GM12878 (cell line): ENCODE results near the gene CBR4. TPM values are rescaled to one million over a fixed set of nuclear protein-coding genes. Genes with fewer than 3 reads are reported as not detected.

Source experiments
- ATAC-seq: fragments of 200-7000 bp; cut with Tn5 transposase; 3 replicates; pipeline ENCODE4 v1.9.1; 2020; ENCODE audit warnings: mild to moderate bottlenecking, moderate library complexity
- BruUV-seq: library from RNA; stranded (reverse); fragments of 400-500 nt; replicated peaks from 2 replicates; lab custom pipeline; 2021; lab: Mats Ljungman, UMichigan
- CTCF ChIA-PET: fragments of 300-600 bp; sonication (Branson Sonifier 250); formaldehyde crosslinking; extraction: SDS; loops from one replicate; lab custom pipeline; 2021; ENCODE audit warnings: inconsistent platforms; lab: Yijun Ruan, JAX
- POLR2A ChIA-PET: fragments of 350-600 bp; formaldehyde crosslinking; extraction: SDS; loops from one replicate; lab custom pipeline; 2021; ENCODE audit warnings: inconsistent platforms; lab: Charles Lee
- RAD21 ChIA-PET: fragments of 300-600 bp; sonication (Branson Sonifier 250); formaldehyde crosslinking; loops from one replicate; lab custom pipeline; 2023; ENCODE audit warnings: antibody characterized with exemption; ENCODE audit not compliant: unreplicated experiment; lab: Charles Lee
- SMC1A ChIA-PET: fragments of 300-600 bp; sonication (Branson Sonifier 250); formaldehyde crosslinking; loops from one replicate; lab custom pipeline; 2023; ENCODE audit not compliant: unreplicated experiment, uncharacterized antibody; lab: Charles Lee
- DNase-seq: peaks from one replicate; pipeline ENCODE4 v3.0.0-alpha.2; 2011; ENCODE audit warnings: low read depth, low spot score
- FAIRE-seq: peaks from 3 replicates; lab custom pipeline; 2011; peaks lifted over from hg19 to GRCh38; lab: Jason Lieb, UNC
- H2AFZ ChIP-seq: 2 replicates; pipeline ENCODE4 v1.6.0; 2011; ENCODE audit warnings: low read depth, low read length, control low read depth; ENCODE audit not compliant: control insufficient read depth
- H3K27ac ChIP-seq: 2 replicates; pipeline ENCODE4 v1.5.1; 2011; ENCODE audit warnings: control low read depth; ENCODE audit not compliant: control insufficient read depth, insufficient read depth
- H3K27me3 ChIP-seq, 2 experiments: replicated peaks in 1 of 2; 2 replicates each; pipeline versions ENCODE4 v1.6.0 to v1.6.1; 2011; ENCODE audit warnings: low read length in 1 of 2; ENCODE audit not compliant: control insufficient read depth in 2 of 2, insufficient read depth in 2 of 2
- H3K36me3 ChIP-seq, 2 experiments: 2 replicates each; pipeline ENCODE4 v1.5.1; 2011; ENCODE audit warnings: low read length in 1 of 2; ENCODE audit not compliant: control insufficient read depth in 2 of 2, insufficient read depth in 2 of 2
- H3K4me1 ChIP-seq: 2 replicates; pipeline ENCODE4 v1.6.1; 2011; ENCODE audit warnings: mild to moderate bottlenecking, low read length, moderate library complexity, mixed read lengths; ENCODE audit not compliant: control insufficient read depth, insufficient read depth
- H3K4me2 ChIP-seq: 2 replicates; pipeline ENCODE4 v1.6.0; 2011; ENCODE audit warnings: control low read depth; ENCODE audit not compliant: control insufficient read depth, insufficient read depth
- H3K4me3 ChIP-seq: fragments of 200-600 bp; sonication (generic); 2 replicates; pipeline ENCODE4 v1.5.1; 2016
- H3K79me2 ChIP-seq: 2 replicates; pipeline ENCODE4 v1.6.0; 2011; ENCODE audit warnings: low read length; ENCODE audit not compliant: control insufficient read depth, insufficient read depth
- H3K9ac ChIP-seq: 2 replicates; pipeline ENCODE4 v1.8.0; 2011; ENCODE audit warnings: low read length, control low read depth, mixed read lengths; ENCODE audit not compliant: control insufficient read depth, insufficient read depth
- H3K9me3 ChIP-seq: replicated peaks from 3 replicates; pipeline ENCODE4 v1.5.1; 2011; ENCODE audit warnings: mild to moderate bottlenecking, low read length; ENCODE audit not compliant: control insufficient read depth, insufficient read depth
- H4K20me1 ChIP-seq: 2 replicates; pipeline ENCODE4 v1.6.0; 2011; ENCODE audit not compliant: control insufficient read depth, insufficient read depth
- BACH1 ChIP-seq: fragments of 450-650 bp; IDR thresholded peaks from 2 replicates; pipeline ENCODE4 v1.6.1; 2017; ENCODE audit warnings: mild to moderate bottlenecking, borderline replicate concordance
- CEBPB ChIP-seq, 2 experiments: fragments of 150-350 bp in 1 of 2; IDR thresholded peaks; 2 replicates each; pipeline ENCODE4 v1.6.1; 2012 to 2014; ENCODE audit warnings: low read depth in 2 of 2, low read length in 2 of 2, borderline replicate concordance in 1 of 2, inconsistent platforms in 1 of 2
- CEBPZ ChIP-seq: fragments of 150-350 bp; IDR thresholded peaks from 2 replicates; pipeline ENCODE4 v1.6.1; 2016; ENCODE audit warnings: low read depth, low read length
- CHD4 ChIP-seq: fragments of 200-600 bp; sonication (generic); IDR thresholded peaks from 2 replicates; pipeline ENCODE4 v1.6.1; 2016; ENCODE audit warnings: mild to moderate bottlenecking
- EZH2 ChIP-seq: IDR thresholded peaks from 2 replicates; pipeline ENCODE4 v1.6.1; 2012; ENCODE audit warnings: low read depth, mild to moderate bottlenecking, control low read depth, inconsistent platforms, low read length, borderline replicate concordance; ENCODE audit not compliant: control insufficient read depth
- HDGF ChIP-seq: fragments of 450-650 bp; IDR thresholded peaks from 2 replicates; pipeline ENCODE4 v1.6.1; 2016; ENCODE audit warnings: antibody characterized with exemption
- LARP7 ChIP-seq: fragments of 450-650 bp; IDR thresholded peaks from 2 replicates; pipeline ENCODE4 v1.6.1; 2017; ENCODE audit warnings: mild to moderate bottlenecking
- NFIC ChIP-seq: IDR thresholded peaks from 2 replicates; pipeline ENCODE4 v1.6.1; 2012; ENCODE audit warnings: low read depth, mild to moderate bottlenecking, inconsistent platforms, low read length, moderate library complexity
- PML ChIP-seq: IDR thresholded peaks from 2 replicates; pipeline ENCODE4 v1.6.1; 2012; ENCODE audit warnings: low read length, inconsistent platforms
- POLR2AphosphoS5 ChIP-seq: IDR thresholded peaks from 2 replicates; pipeline ENCODE4 v1.6.1; 2011; ENCODE audit warnings: mild to moderate bottlenecking, low read length, inconsistent platforms
- SIN3A ChIP-seq: IDR thresholded peaks from 2 replicates; pipeline ENCODE4 v1.6.1; 2012; ENCODE audit warnings: low read depth, low read length, improper control_type of control experiment
- SIX5 ChIP-seq: IDR thresholded peaks from 2 replicates; pipeline ENCODE4 v1.6.1; 2011; ENCODE audit warnings: mild to moderate bottlenecking, low read depth, low read length, moderate library complexity; ENCODE audit not compliant: severe bottlenecking
- SMARCA5 ChIP-seq: fragments of 450-650 bp; IDR thresholded peaks from 2 replicates; pipeline ENCODE4 v1.6.1; 2017; ENCODE audit warnings: mild to moderate bottlenecking
- ZBTB4 ChIP-seq: fragments of 450-650 bp; formaldehyde crosslinking; IDR thresholded peaks from 2 replicates; pipeline ENCODE4 v1.4.0; 2022; ENCODE audit warnings: mild to moderate bottlenecking, moderate library complexity
- ZNF207 ChIP-seq: fragments of 450-650 bp; IDR thresholded peaks from 2 replicates; pipeline ENCODE4 v1.6.1; 2014; ENCODE audit warnings: antibody characterized with exemption, mild to moderate bottlenecking, borderline replicate concordance
- ZZZ3 ChIP-seq: IDR thresholded peaks from 2 replicates; pipeline ENCODE4 v1.6.1; 2011; ENCODE audit warnings: low read depth; ENCODE audit not compliant: control insufficient read depth, insufficient read length
- WGBS: methylation state at CpG from one replicate; pipeline ENCODE4 v1.1.6; 2016; ENCODE audit warnings: low lambda C conversion rate; ENCODE audit not compliant: insufficient replicate concordance, insufficient coverage; ENCODE audit errors: missing lambda C conversion rate; 5-methylcytosine and 5-hydroxymethylcytosine counted together
- in situ Hi-C: fragments of 300-500 bp; cut with MboI; formaldehyde crosslinking; loops from 9 replicates; pipeline ENCODE4 v1.14.3; 2018; ENCODE audit warnings: mixed read lengths
- intact Hi-C: fragments of 100-400 bp; cut with micrococcal nuclease; formaldehyde crosslinking; loops from one replicate; pipeline ENCODE4 v1.14.2; 2022; ENCODE audit not compliant: unreplicated experiment
- polyA plus RNA-seq, 11 experiments: library from polyadenylated mRNA; depleted of rRNA in 4 of 11; unstranded in 6 of 11; stranded (reverse) in 5 of 11; fragments of >200 nt; fragmentation: Nextera tagmentation in 4 of 11; fragmentation: Illumina TruSeq in 1 of 11; extraction: Ambion mirVana in 4 of 11; extraction: Trizol in 1 of 11; gene quantifications; 1 replicate in 1 of 11; 2 replicates in 10 of 11; pipeline versions ENCODE4 v1.2.1 to v1.2.3, GENCODE V29; 2011 to 2016; ENCODE audit warnings: inconsistent platforms in 2 of 11, missing spikeins in 2 of 11, low read depth in 1 of 11
- total RNA-seq, 4 experiments: library from RNA; depleted of rRNA in 3 of 4; stranded (reverse); fragments of >200 nt in 3 of 4; fragmentation: Illumina TruSeq in 1 of 4; extraction: Trizol in 1 of 4; gene quantifications; 2 replicates each; pipeline versions ENCODE4 v1.2.1 to v1.2.3, GENCODE V29; 2013 to 2021

CBR4 gene
- total and polyA plus RNA-seq, 10 of the 15 experiments (the other 5 are each of a cell fraction or from before 2014, with no cell fraction given) = 17.3 to 38.8 (median 24.8) TPM

- Histone ChIP-seq H3K27me3 (no peaks in the 10 kb centered on the region), H3K36me3 (no peaks in the 10 kb centered on the region), H3K4me3 (no peak overlapping the region), H3K4me2 (no peak overlapping the region), H3K4me1 (no peaks in the 10 kb centered on the region), H3K79me2 (no peaks in the 10 kb centered on the region), H4K20me1 (no peaks in the 10 kb centered on the region), H3K9ac (no peak overlapping the region), H2AFZ (no peak overlapping the region), H3K9me3 (no peaks in the 10 kb centered on the region), H3K27ac (no peak overlapping the region)
- in situ Hi-C loops = no loop called here
- ChIA-PET SMC1A (interaction anchor here (1.1 kb wide), 1 partner anchor 94 kb away, joined by 4 read pairs; no protein-coding TSS in a partner anchor), RAD21 (interaction anchor here (0.9 kb wide), 1 partner anchor 467 kb away, joined by 3 read pairs; no protein-coding TSS in a partner anchor), POLR2A (interaction anchor here (0.6 kb wide), 2 partner anchors 56 to 97 kb away, joined by 3 to 5 read pairs; no protein-coding TSS in a partner anchor), CTCF (interaction anchor here (0.8 to 1.1 kb wide), 3 partner anchors 8 to 472 kb away, joined by 3 to 4 read pairs (median 4); partner anchors contain the start of gene CBR4)
- intact Hi-C loops = no loop called here
- no peak for ATAC-seq
- no peak for DNase-seq
- BruUV-seq = no TSS peak
- WGBS = 0% methylated on average over 1 of the region's 1 CpG
- FAIRE-seq = no peak
- no peak for TF ChIP-seq CEBPB (IDR thresholded peaks at IDR 0.05; ENCODE audit: borderline replicate concordance in 1 of 2, low read depth in 2 of 2, low read length in 2 of 2)
- no peak for TF ChIP-seq POLR2AphosphoS5
- TF ChIP-seq SIX5 = no peak
- TF ChIP-seq LARP7 = no peak
- TF ChIP-seq CEBPZ = no peak
- TF ChIP-seq NFIC = no peak
- TF ChIP-seq PML = no peak
- no peak for TF ChIP-seq SIN3A
- no peak for TF ChIP-seq EZH2
- no peak for TF ChIP-seq CHD4
- TF ChIP-seq SMARCA5 = no peak
- no peak for TF ChIP-seq ZZZ3
- no peak for TF ChIP-seq ZBTB4
- no peak for TF ChIP-seq ZNF207
- TF ChIP-seq HDGF = no peak
- TF ChIP-seq BACH1 = no peak
Measured at GRCh38 chr4:169018406-169018805, 8.4 kb upstream of the CBR4 start.
